ENCODE data around the gene GALNT13.

The GALNT13 gene

GRCh38 chr2:153871231-153872221 lies at the start of gene GALNT13:
Gene GALNT13, plus strand, starts transcription at chr2:153871922.
- DNase-seq = peak; percentile 87 to 90

DNA sequence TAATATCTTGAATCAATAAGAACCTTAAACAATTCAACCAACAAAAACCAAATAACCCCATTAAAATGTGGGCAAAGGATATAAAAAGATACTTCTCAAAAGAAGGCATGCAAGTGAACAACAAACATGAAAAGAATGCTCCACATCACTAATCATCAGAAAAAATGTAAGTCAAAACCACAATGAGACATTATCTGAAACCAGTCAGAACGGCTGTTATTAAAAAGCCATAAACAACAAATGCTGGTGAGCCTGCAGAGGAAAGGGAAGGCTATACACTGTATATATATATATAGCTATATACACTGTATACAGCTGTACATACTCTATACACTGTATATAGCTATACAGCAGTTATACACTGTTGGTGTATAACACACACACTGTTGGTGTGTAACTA lies 47.8 kb upstream of the GALNT13 start:
- DNase-seq = no peak

DNA sequence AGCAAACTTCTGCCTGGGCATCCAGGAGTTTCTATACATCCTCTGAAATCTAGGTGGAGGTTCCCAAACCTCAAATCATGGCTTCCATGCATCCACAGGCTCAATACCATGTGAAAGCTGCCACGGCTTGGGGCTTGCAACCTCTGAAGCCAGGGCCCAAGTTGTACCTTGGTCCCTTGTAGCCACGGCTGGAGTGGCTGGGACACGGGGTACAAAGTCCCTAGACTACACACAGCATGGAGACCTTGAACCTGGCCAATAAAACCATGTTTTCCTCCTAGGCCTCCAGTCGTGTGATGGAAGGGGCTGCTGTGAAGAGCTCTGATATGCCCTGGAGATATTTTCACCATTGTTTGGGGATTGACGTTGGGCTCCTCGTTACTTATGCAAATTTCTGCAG lies 43.4 kb upstream of the GALNT13 start:
- DNase-seq = no peak

DNA sequence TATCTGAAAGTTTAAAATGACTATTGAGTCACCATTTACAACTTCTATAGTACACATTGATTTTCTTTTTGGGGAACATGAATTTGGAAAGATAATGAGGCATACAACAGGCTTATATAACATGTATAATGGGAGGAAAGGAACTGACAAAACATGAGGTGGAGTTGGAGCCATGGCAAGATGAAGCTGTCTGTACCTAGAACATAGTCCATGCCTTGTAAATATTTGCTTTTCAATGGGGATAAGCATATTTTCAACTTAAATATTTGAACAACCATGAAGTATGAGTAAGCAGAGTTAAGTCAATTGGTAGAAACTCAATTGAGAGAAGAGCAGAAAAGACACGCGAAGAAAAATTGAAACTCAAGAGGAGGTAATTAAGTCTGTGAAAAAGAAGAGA lies 37.1 kb upstream of the GALNT13 start:
- DNase-seq = no peak

- no peak for DNase-seq
Observed at GRCh38 chr2:153858250-153858649, 13.5 kb upstream of the GALNT13 start.

GRCh38 chr2:153864022-153864421 lies 7.7 kb upstream of the GALNT13 start:
- no peak for DNase-seq

DNA sequence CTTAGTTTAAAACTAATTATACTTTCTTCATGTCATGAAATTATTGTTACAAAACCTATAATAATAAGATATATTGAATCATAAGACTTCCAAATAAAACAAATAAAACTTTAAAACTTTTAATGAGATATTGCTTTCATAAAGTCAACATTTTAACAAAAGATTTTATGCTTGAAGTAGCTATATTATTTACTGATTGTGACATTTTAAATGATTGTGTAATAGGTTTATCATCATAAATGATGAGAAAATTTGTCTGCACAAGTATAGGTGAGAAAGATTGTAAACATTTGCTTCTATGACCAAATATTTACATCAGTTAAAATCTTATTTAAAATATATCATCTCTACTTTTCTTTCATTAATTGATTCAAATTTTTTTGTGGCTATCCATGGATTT lies 5.1 kb upstream of the GALNT13 start:
- DNase-seq = no peak

DNA sequence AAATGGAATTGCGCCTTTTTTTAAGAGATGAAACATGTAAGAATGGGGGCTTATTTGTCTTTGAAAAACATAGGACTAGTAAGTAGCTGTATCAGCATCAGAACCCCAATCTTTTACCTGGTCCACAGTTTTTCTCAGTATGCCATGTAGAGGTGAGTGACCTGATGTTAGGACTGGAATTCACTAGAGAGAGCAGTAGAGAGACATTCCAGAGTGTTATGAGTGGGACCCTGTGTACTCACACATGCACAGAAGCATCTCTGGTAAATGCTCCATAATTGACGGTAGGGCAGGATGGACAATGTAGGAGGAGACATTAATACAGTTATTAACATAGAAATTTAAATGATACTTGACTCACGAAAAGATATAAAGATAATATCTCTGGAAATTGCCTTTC lies 1.4 kb upstream of the GALNT13 start:
- DNase-seq = peak; percentile 8 to 63

DNA sequence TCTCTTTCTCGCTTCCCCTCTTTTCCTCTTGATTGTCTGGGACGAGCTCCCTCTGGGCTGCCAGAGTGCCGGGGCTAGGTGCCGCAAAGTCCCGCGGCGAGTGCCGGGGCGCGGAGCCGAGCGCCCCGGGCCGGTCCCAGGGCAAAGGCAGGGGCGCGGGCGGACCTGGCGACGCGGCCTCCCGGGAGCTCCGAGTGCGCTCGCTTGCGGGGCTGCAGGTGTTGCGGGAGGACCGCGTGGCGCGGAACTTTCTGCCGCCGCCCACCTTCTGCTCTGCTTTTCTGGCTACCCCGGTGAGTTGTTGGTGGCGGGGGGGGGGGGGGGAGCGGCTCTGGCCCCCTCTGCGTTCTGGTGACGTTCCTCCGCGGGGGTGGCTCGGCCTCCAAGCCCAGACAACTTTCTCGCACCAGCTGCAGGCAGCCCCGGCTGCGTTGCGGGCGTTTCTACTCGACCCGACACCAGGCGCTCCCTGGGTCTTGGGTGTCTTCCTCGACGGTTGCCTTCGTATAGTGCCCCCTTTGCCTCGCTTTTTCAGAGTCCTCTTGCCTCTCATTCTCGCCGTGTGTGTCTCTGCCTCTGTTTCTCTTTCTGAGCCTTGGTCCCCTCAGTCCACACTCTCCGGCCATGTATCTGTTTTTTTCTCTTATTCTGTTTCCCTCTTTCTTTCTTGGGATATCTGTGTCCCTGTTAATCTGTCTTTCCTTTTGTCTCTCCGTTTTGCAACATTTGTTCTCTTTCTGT lies 759 bp downstream of the GALNT13 start:
- peak in 1 of 2 experiments; percentile 25 for DNase-seq

GRCh38 chr2:153873052-153874048 lies 1.6 kb downstream of the GALNT13 start:
- DNase-seq = peak in 1 of 2 experiments; percentile 25

DNA sequence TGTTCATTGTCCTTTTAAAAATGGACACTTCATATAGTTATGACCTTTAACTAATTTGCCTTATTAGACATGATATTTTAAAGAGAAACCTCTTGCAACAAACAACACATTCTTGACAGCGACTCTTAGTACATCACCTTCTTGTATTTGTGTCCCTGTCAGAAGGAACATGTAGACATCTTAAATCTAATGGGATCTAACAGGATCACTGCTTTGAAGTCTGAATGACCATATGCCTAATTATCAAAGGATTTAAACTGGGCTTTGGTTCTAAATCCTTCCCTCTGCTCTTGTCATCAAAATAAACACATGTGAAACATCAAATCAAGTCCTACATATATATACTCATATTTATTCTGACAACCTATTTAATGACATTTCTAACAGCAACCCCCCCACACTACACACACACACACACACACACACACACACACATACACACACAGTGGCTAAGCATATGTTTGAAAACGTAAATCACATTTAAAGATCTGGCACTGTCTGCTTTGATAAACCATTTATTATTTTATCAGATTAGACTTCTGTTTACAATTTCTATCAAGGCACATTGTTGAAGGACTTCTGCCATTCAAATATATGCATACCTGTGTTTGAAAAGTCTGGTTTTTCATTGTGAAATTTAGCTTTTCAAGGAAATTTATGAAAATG lies 4.2 kb downstream of the GALNT13 start:
- peak; percentile 32 to 71 for DNase-seq

DNA sequence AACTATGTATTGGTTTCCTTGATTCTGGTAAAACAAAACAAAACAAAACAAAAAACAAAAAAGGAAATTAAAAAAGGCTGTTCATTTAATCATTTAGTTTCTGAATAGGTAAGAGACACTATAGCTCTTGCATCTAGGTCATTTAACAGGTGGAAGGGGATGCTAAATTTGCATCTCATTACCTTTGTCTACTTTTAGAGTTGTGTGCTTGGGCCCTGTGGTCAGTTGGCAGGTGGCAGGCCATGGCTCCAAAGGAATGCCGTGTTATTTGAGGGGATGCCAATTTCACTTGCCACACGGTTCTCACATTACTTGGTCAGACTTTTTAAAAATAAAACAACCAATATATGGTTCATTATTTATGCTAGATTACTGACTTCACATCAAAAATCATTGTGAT lies 9.2 kb downstream of the GALNT13 start:
- no peak for DNase-seq

DNA sequence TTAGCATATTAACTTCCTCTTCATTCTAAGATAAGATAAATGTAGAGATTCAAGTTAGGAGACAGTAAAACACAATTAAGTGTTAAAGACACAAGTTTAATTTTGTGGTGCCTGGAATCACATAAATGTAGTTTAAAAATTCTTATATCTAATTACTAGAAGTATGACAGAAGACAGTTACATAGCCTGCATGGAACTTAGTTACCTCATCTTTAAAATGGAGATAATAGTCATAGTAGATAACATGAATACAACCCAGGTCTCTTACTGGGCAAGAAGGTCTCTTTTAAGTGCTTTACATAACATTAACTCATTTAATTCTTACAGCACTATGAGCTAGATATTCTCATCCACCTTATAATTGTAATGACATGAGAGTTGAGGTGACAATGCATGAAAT lies 15.1 kb downstream of the GALNT13 start:
- no peak for DNase-seq

GRCh38 chr2:153890576-153890975 lies 18.9 kb downstream of the GALNT13 start:
- DNase-seq = no peak

DNA sequence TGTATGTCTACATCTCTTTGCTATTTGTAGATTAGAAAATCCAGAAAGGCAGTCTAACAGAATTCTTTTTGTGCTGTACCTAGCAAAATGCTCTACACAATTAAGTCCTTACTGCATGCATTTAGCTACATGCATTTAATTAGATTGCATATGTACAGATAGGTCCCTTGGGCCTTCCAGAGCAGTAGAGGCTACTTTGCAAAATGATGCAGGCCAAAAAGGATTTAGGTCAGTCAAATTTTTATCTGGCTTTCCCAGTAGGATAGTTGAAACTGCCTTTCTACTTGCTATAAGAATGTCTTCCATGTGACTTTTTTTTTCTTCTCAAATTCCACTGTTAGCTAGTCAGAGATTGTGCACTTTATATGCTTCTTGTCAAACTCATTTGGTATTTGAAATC lies 19.3 kb downstream of the GALNT13 start:
- peak in 1 of 2 experiments; percentile 1 for DNase-seq

DNA sequence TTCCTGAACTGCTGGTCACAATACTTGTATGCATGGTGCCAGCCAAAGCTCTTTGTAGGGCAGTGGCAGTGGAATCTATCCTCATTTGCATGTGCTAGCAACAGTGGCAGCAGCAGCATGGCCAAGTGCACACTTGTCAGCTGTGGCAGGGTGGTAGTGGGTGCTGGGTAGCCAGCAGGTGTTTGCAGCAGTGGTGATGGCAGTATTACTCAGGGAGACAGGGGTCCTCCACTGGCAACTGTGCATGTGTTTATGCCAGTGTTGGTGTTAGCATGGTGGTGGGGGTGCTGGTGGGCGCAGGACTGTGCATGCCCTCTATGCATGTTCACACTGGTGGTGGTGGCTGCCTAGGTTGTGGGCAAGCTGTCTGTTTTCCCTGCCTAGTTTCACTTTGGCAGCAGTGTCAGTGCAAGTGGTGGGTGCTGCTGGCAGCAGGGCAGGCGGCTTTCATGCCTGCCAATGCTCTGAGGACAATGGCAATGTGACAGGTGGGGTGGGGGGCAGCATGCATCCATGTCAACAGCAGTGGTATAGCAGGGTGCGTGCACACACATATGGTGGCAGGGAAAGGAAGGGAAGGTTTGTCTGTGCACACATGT lies 41.2 kb downstream of the GALNT13 start:
- DNase-seq = no peak

DNA sequence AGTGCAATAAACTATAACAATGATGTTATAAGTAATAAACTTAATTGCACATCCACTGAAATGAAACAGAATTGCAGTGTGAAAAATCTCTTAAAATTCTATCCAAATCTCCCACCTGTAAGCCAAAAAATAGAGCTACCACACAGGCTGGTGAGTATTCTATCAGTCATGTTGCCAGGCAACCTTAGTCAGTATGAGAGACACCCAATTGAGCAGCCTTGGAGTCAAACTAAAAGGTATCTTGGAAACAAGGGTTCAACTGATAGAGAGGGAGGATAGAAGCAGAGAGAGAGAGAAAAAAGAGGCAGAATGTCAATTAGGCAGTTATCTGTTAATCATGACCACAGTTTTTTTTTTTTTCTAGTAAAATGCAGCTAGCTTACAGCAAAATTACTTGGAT lies 45.8 kb downstream of the GALNT13 start:
- no peak for DNase-seq

DNA sequence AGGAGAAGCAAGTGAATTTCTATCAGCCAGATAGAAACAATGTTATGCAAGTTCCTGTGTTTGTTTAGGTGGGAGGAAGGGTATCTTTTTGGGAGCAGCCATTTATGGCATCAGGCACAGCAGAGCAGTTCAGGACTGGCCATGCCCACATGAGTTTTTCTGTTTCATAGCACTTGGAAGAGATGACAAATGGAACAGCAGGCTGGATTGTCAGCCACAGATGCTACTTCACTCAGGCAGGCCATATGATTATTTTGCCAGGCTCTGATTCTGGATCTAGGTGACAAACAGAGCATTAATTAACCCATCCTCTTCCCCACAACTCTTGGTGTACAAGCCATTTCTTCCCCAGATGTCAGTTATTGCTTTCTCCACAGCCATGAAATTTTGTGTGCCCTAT lies 63.8 kb downstream of the GALNT13 start:
- DNase-seq = peak in 1 of 2 experiments; percentile 44

- DNase-seq = no peak
Observed at GRCh38 chr2:153939124-153939796, 67.5 kb downstream of the GALNT13 start.

GRCh38 chr2:153940511-153940910 lies 68.8 kb downstream of the GALNT13 start:
- DNase-seq = no peak

DNA sequence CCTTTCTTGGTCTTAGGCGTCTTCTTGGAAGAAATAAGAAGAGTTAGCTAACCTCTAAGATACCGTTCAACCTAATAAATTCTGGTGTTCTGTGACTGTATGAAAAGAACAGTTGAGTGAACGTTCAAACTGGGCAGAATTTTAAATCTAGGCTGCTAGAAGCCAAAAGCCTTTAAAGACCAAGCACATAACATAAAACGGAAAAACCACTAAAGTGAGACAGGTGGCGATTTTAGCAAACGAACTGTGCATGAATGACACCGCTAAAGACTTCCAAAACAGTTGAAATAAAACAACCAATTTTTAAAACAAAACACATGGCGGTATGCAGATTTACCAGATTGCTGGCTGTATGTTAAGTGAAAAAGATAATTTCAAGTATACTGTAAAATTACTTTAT lies 73.1 kb downstream of the GALNT13 start:
- no peak for DNase-seq
